Sigmoid colon (tissue), 7 donors: ENCODE measurements around the gene TMED5. TPM values are rescaled to one million over a fixed set of nuclear protein-coding genes. Genes with fewer than 3 reads are reported as not detected.

Source experiments
- DNase-seq: peaks from one replicate; pipeline ENCODE4 v3.0.0-alpha.2; 2019
- H3K27ac ChIP-seq, 4 donors: fragments of 200-600 bp; sonication (generic); one replicate each; pipeline ENCODE4 v1.5.1; 2016 to 2019; ENCODE audit warnings: mild to moderate bottlenecking in 1 of 4
- H3K27me3 ChIP-seq, 3 donors: fragments of 200-600 bp; sonication (generic); one replicate each; pipeline ENCODE4 v1.5.1; 2019; ENCODE audit warnings: mild to moderate bottlenecking in 1 of 3
- H3K36me3 ChIP-seq, 4 donors: fragments of 200-600 bp; sonication (generic); one replicate each; pipeline ENCODE4 v1.5.1; 2016 to 2019
- H3K4me1 ChIP-seq, 4 donors: fragments of 200-600 bp; sonication (generic); one replicate each; pipeline ENCODE4 v1.5.1; 2017 to 2019
- H3K4me3 ChIP-seq, 4 donors: fragments of 200-600 bp; sonication (generic); one replicate each; pipeline ENCODE4 v1.5.1; 2017 to 2019; ENCODE audit warnings: mild to moderate bottlenecking in 2 of 4, moderate library complexity in 1 of 4
- H3K9me3 ChIP-seq, 4 donors: fragments of 200-600 bp in 3 of 4; sonication (generic) in 3 of 4; one replicate each; pipeline versions ENCODE4 v1.5.1 to v1.6.1; 2013 to 2019
- EP300 ChIP-seq, 4 donors: sonication (generic); formaldehyde crosslinking; IDR thresholded peaks; one replicate each; pipeline ENCODE4 v1.6.1; 2017; ENCODE audit warnings: antibody characterized with exemption in 4 of 4
- POLR2A ChIP-seq, 2 donors: fragments of 450-650 bp; IDR thresholded peaks; one replicate each; pipeline ENCODE4 v1.6.1; 2016; ENCODE audit warnings: antibody characterized with exemption in 2 of 2, mild to moderate bottlenecking in 2 of 2, moderate library complexity in 2 of 2
- POLR2AphosphoS5 ChIP-seq, 4 donors: sonication (generic); formaldehyde crosslinking; IDR thresholded peaks; one replicate each; pipeline ENCODE4 v1.6.1; 2017; ENCODE audit warnings: antibody characterized with exemption in 4 of 4
- whole genome bisulfite sequencing, 2 donors: extraction: QIAGEN DNeasy Blood & Tissue Kit; methylation state at CpG; one replicate each; pipeline ENCODE4 v1.1.7; 2013; 5-methylcytosine and 5-hydroxymethylcytosine counted together
- intact Hi-C: fragments of 100-400 bp; cut with DNase I; formaldehyde crosslinking; loops from one replicate; pipeline ENCODE4 v1.15.1; 2023
- polyA plus RNA-seq, 3 donors: library from polyadenylated mRNA; stranded (reverse); fragments of 200-250 nt; gene quantifications; one replicate each; pipeline ENCODE4 v1.2.3, GENCODE V29; 2013
- total RNA-seq, 4 donors: library from RNA; depleted of rRNA; stranded (reverse); fragments of >200 nt; gene quantifications; one replicate each; pipeline ENCODE4 v1.1.0, GENCODE V29; 2016
- TF ChIP-seq, protein P1 (sequence below), 4 experiments: fragments of 450-650 bp in 3 of 4; fragments of 200-600 bp in 1 of 4; IDR thresholded peaks; one replicate each; pipeline ENCODE4 v1.5.1; 2016 to 2019; ENCODE audit warnings: antibody characterized with exemption in 4 of 4, mild to moderate bottlenecking in 3 of 4, moderate library complexity in 2 of 4
- donor health status: healthy with polysubstance abuse.
- donor health status: Bipolar disorder and iron deficiency.
- donor health status: healthy.

Gene TMED5
- total and polyA plus RNA-seq, 7 donors = 9.0 to 59.7 (median 41.0) TPM

DNA sequence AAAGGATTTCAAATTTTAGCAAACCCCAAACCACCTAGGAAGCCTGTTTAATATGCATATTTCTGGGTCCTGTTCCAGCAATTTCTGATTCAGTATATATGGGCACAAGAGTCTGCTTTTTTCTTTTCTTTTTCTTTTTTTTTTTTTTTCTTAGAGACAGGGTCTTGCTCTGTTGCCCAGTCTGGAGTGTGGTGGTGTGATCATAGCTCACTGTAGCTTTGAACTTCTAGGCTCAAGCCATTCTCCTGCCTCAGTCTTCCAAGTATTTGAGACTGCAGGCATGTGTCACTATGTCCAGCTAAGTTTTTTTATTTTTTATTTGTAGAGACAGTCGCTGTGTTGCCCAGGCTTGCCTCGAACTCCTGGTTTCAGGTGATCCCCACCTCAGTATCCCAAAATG is 35.1 kb upstream of the TMED5 start:
- 96 to 97% methylated on average over 2 of the region's 2 CpGs for WGBS, 2 donors
- DNase-seq = no peak
- peaks cover 0 to 5% (median 0%) of the 10 kb centered on the region in 4 donors for H3K36me3 ChIP-seq
- no peaks in the 10 kb centered on the region for H3K9me3 ChIP-seq
- intact Hi-C loops = no loop called here
- no peak overlapping the region for H3K27ac ChIP-seq
- H3K4me1 ChIP-seq = no peaks in the 10 kb centered on the region
- H3K27me3 ChIP-seq = no peaks in the 10 kb centered on the region
- no peak overlapping the region for H3K4me3 ChIP-seq
- no peak for TF ChIP-seq EP300 (IDR thresholded peaks at IDR 0.05)
- no peak for TF ChIP-seq POLR2AphosphoS5 (IDR thresholded peaks at IDR 0.05)
- TF ChIP-seq POLR2A (IDR thresholded peaks at IDR 0.05) = no peak
- TF ChIP-seq, protein P1, sequence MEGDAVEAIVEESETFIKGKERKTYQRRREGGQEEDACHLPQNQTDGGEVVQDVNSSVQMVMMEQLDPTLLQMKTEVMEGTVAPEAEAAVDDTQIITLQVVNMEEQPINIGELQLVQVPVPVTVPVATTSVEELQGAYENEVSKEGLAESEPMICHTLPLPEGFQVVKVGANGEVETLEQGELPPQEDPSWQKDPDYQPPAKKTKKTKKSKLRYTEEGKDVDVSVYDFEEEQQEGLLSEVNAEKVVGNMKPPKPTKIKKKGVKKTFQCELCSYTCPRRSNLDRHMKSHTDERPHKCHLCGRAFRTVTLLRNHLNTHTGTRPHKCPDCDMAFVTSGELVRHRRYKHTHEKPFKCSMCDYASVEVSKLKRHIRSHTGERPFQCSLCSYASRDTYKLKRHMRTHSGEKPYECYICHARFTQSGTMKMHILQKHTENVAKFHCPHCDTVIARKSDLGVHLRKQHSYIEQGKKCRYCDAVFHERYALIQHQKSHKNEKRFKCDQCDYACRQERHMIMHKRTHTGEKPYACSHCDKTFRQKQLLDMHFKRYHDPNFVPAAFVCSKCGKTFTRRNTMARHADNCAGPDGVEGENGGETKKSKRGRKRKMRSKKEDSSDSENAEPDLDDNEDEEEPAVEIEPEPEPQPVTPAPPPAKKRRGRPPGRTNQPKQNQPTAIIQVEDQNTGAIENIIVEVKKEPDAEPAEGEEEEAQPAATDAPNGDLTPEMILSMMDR (IDR thresholded peaks at IDR 0.05) = no peak

DNA sequence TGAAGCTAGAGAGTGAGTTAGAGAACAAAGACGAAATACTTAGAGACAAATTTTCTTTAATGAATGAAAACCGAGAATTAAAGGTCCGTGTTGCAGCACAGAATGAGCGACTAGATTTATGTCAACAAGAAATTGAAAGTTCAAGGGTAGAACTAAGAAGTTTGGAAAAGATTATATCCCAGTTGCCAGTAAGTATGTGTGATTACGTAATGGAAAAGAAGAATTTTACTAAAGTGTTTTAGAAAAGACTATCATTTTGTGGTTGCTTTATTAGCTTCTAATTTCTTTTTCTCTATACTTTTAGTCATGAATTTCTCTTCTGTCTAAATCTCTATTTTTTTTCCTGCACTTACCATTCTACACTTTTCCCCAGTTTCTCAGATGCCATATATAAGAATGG is 27.0 kb upstream of the TMED5 start:
- Histone ChIP-seq H3K9me3 (no peaks in the 10 kb centered on the region), H3K27ac (no peak overlapping the region), H3K27me3 (no peaks in the 10 kb centered on the region), H3K4me3 (no peak overlapping the region), H3K4me1 (no peaks in the 10 kb centered on the region), H3K36me3 (no peaks in the 10 kb centered on the region)
- TF ChIP-seq EP300 (IDR thresholded peaks at IDR 0.05) = no peak
- no peak for TF ChIP-seq POLR2AphosphoS5 (IDR thresholded peaks at IDR 0.05)
- TF ChIP-seq POLR2A (IDR thresholded peaks at IDR 0.05) = no peak
- TF ChIP-seq, protein P1 (IDR thresholded peaks at IDR 0.05) = no peak
- intact Hi-C loops = no loop called here
- WGBS, 2 donors = 95% methylated on average over 5 of the region's 5 CpGs
- no peak for DNase-seq

DNA sequence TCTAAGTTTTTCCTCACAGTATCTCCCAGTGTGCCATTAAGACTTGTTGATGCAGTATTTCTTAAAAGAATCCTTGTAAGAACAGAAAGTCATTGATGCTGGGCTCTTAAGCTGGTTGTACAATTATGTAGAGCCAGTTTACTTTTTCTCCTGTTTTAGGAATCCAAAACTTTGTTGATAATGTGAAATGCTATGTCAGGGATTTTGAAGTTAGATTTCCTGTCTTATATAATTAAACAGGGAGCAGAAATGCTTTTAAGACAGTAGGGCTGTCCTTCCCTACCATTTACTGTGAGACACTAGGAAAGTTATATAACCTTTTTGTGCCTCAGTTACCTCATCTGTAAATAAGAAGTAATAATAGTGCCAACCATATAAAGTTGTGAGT is 26.3 kb upstream of the TMED5 start:
- TF ChIP-seq, protein P1 (IDR thresholded peaks at IDR 0.05) = no peak
- TF ChIP-seq POLR2AphosphoS5 (IDR thresholded peaks at IDR 0.05) = no peak
- no peak for TF ChIP-seq EP300 (IDR thresholded peaks at IDR 0.05)
- TF ChIP-seq POLR2A (IDR thresholded peaks at IDR 0.05) = no peak
- H3K27me3 ChIP-seq = no peaks in the 10 kb centered on the region
- no peak overlapping the region for H3K4me3 ChIP-seq
- no peaks in the 10 kb centered on the region for H3K36me3 ChIP-seq
- H3K4me1 ChIP-seq = no peaks in the 10 kb centered on the region
- H3K27ac ChIP-seq = no peak overlapping the region
- DNase-seq = no peak
- H3K9me3 ChIP-seq = no peaks in the 10 kb centered on the region
- intact Hi-C loops = no loop called here

DNA sequence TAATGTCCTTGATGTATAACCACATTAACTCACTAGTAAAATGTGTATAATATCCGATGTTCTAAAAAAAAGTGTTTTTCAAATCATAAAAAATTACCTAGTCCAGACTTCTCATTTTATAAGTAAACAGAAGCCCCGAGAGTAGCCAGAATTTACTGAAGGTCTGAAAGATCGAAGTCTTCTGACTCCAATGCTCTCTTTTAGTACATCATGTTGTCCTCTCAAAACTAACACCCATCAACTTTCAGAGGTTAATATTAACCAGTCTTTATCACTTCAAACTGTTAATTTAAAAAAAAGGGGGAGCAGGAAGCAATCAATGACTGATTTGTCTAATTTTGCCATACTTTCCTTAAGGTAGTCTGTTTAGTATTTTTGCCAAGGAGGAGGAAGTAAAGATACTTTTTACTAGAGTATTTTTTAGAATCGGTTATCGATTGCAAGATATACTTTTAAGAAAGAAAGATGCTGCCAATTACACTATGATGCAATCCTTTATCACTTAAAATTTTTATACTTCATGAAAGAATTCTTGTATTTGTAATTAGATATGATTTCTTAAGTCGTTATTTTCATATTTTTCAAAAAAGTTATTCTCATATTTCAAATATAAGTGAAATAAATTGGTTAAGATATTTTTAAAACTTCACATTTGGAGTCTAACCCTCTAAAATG is 25.8 kb upstream of the TMED5 start:
- Histone ChIP-seq H3K27me3 (no peaks in the 10 kb centered on the region), H3K36me3 (no peaks in the 10 kb centered on the region), H3K4me1 (no peaks in the 10 kb centered on the region), H3K27ac (no peak overlapping the region), H3K4me3 (no peak overlapping the region), H3K9me3 (no peaks in the 10 kb centered on the region)
- no peak for DNase-seq
- TF ChIP-seq, protein P1 (IDR thresholded peaks at IDR 0.05) = no peak
- TF ChIP-seq POLR2AphosphoS5 (IDR thresholded peaks at IDR 0.05) (no peak), EP300 (IDR thresholded peaks at IDR 0.05) (no peak)
- intact Hi-C loops = no loop called here
- WGBS, 2 donors = 89 to 91% methylated on average over 6 of the region's 6 CpGs

DNA sequence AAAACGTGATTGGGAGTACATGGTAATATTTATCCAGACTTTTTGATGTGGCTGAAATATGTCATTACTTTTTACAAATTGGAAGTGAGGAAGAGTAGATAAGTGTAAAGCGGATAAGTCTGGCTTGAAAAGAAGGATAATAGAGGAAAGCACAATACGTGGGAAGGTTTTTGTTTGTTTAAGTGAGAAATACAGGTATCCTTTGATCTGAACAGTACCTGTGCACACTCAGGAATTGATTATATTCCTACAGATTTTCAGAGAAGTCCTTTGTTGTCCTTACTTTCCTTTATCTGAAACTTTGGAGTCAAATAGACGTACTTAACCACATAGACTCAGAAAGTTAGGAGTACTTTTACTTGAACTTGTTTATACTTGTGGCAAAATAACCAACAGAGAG is 20.5 kb upstream of the TMED5 start:
- H3K4me3 ChIP-seq = no peak overlapping the region
- H3K27ac ChIP-seq = no peak overlapping the region
- DNase-seq = no peak
- intact Hi-C loops = no loop called here
- H3K9me3 ChIP-seq = no peaks in the 10 kb centered on the region
- WGBS, 2 donors = 90 to 94% methylated on average over 4 of the region's 4 CpGs
- no peaks in the 10 kb centered on the region for H3K27me3 ChIP-seq
- H3K4me1 ChIP-seq = no peaks in the 10 kb centered on the region
- no peaks in the 10 kb centered on the region for H3K36me3 ChIP-seq
- no peak for TF ChIP-seq EP300 (IDR thresholded peaks at IDR 0.05)
- no peak for TF ChIP-seq POLR2AphosphoS5 (IDR thresholded peaks at IDR 0.05)
- TF ChIP-seq POLR2A (IDR thresholded peaks at IDR 0.05) = no peak
- TF ChIP-seq, protein P1 (IDR thresholded peaks at IDR 0.05) = no peak
